Body of pancreas (tissue), 4 donors: Measurements from ENCODE around the gene FADS1. TPM values are rescaled to one million over a fixed set of nuclear protein-coding genes. Genes with fewer than 3 reads are reported as not detected.

Experiments used
- ATAC-seq: fragments of 150-250 bp; one replicate; pipeline ENCODE4 v1.9.1; 2016
- DNase-seq, 4 donors: peaks; one replicate each; pipeline ENCODE4 v3.0.0-alpha.2; 2019
- H3K27ac ChIP-seq, 4 donors: fragments of 200-600 bp; sonication (generic); 1 replicate in 3 of 4; 2 replicates in 1 of 4; pipeline versions ENCODE4 v1.5.1 to v1.6.1; 2016 to 2019; ENCODE audit warnings: mild to moderate bottlenecking in 1 of 4, mixed read lengths in 1 of 4, moderate library complexity in 1 of 4
- H3K27me3 ChIP-seq, 2 donors: fragments of 200-600 bp; sonication (generic); one replicate each; pipeline ENCODE4 v1.6.0; 2016; ENCODE audit warnings: mild to moderate bottlenecking in 1 of 2
- H3K36me3 ChIP-seq, 2 donors: fragments of 200-600 bp; sonication (generic); replicated peaks in 1 of 2; 2 replicates each; pipeline ENCODE4 v1.5.1; 2016; ENCODE audit warnings: low read depth in 2 of 2; ENCODE audit not compliant: insufficient read depth in 1 of 2
- H3K4me1 ChIP-seq: fragments of 200-600 bp; sonication (generic); one replicate; pipeline ENCODE4 v1.6.0; 2016
- H3K4me3 ChIP-seq, 2 donors: fragments of 200-600 bp; sonication (generic); 1 replicate in 1 of 2; 2 replicates in 1 of 2; pipeline ENCODE4 v1.5.1; 2016 to 2019
- H3K9me3 ChIP-seq, 3 donors: fragments of 200-600 bp; sonication (generic); 1 replicate in 2 of 3; 2 replicates in 1 of 3; pipeline ENCODE4 v1.5.1; 2016
- CTCF ChIP-seq, 7 experiments: fragments of 450-650 bp in 4 of 7; fragments of 200-600 bp in 3 of 7; sonication (generic) in 3 of 7; IDR thresholded peaks; one replicate each; pipeline ENCODE4 v1.5.1; 2016 to 2019; ENCODE audit warnings: antibody characterized with exemption in 7 of 7
- POLR2A ChIP-seq, 3 donors: fragments of 450-650 bp; IDR thresholded peaks; one replicate each; pipeline ENCODE4 v1.6.1; 2016; ENCODE audit warnings: antibody characterized with exemption in 3 of 3, mild to moderate bottlenecking in 2 of 3
- WGBS, 2 donors: methylation state at CpG; one replicate each; pipeline ENCODE4 v1.1.5; 2017; 5-methylcytosine and 5-hydroxymethylcytosine counted together
- intact Hi-C: fragments of 100-400 bp; cut with DNase I; formaldehyde crosslinking; loops from one replicate; pipeline ENCODE4 v1.15.1; 2023
- total RNA-seq, 2 donors: library from RNA; depleted of rRNA; stranded (reverse); fragments of >200 nt; gene quantifications; one replicate each; pipeline ENCODE4 v1.1.0, GENCODE V29; 2016

Gene FADS1
- total RNA-seq, 2 donors from 2014 or later: 4.6 to 7.0 TPM

DNA sequence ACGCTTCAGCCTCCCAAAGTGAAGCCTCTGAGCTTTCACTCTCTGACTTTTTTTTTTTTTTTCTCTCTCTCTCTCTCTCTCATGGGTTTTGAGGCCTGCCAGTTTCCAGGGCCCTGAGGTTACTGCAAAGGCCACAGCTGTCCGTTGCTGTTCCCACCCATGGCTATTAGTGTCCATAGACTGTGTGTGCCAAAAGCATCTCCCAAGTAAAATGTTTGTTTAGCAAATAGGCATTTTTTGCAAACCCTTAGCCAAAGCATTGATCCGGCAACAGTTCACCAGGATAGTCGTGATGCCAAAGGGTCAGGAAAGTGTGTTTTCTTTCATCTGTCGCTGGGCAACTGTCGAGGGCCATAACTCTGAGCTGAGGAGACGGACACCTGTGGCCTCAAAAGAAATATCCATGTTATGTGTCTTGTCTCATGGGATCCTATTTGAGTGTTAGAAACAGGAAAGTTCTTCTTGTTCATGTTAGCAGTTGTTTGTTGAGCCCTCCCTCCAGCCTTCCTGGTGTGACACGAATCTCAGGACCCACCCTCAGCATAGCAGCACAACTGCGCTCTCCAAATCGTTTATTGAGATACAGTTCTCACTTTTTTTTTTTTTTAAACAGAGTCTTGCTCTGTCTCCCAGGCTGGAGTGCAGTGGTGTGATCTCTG, 29.7 kb upstream of the FADS1 start:
- WGBS, 2 donors: 81 to 82% methylated on average over 10 of the region's 10 CpGs
- intact Hi-C loops: no loop called here
- no peaks in the 10 kb centered on the region for H3K9me3 ChIP-seq
- no peak overlapping the region for H3K27ac ChIP-seq
- no peak overlapping the region for H3K4me3 ChIP-seq
- H3K27me3 ChIP-seq: no peaks in the 10 kb centered on the region
- TF ChIP-seq CTCF (IDR thresholded peaks at IDR 0.05) (no peak), POLR2A (IDR thresholded peaks at IDR 0.05) (no peak)
- no peak for DNase-seq
- no peaks in the 10 kb centered on the region for H3K36me3 ChIP-seq
- ATAC-seq: no peak
- no peaks in the 10 kb centered on the region for H3K4me1 ChIP-seq

DNA sequence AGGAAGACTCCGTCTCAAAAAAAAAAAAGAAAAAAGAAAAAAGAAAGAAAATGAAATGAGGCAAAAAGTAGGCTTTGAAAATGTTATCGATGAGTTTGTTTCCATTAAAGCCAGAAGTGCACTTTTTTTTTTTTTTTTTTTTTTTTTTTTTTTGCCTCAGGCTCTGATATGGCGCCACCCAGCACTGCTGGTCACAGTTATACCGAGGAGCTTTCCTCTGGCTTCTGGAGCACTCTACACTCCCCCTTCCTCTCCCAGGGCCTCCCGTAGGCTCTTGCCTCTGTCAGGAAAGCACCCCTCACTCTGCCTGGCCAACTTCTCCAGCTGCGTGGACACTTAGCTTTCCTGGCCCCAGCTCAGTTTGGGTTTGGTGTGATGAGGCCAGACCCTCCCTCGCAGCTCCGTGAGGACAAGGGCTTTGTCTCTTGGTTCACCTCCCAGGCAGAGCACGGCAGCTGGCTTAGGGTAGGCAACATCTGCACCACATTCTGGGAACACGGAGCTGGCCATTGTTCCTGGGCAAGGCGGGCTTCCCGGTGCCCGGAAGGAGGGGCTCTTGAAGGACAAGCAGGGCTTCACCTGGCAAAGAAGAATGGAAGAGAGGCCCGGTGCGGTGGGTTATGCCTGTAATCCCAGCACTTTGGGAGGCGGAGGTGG, 28.2 kb upstream of the FADS1 start:
- Histone ChIP-seq H3K36me3 (no peaks in the 10 kb centered on the region), H3K9me3 (no peaks in the 10 kb centered on the region), H3K4me1 (no peaks in the 10 kb centered on the region), H3K27ac (no peak overlapping the region), H3K4me3 (no peak overlapping the region), H3K27me3 (no peaks in the 10 kb centered on the region)
- WGBS, 2 donors: 90% methylated on average over 14 to 16 of the region's 16 CpGs
- intact Hi-C loops: no loop called here
- TF ChIP-seq POLR2A (IDR thresholded peaks at IDR 0.05) (no peak), CTCF (IDR thresholded peaks at IDR 0.05) (no peak)
- DNase-seq: no peak
- ATAC-seq: no peak

DNA sequence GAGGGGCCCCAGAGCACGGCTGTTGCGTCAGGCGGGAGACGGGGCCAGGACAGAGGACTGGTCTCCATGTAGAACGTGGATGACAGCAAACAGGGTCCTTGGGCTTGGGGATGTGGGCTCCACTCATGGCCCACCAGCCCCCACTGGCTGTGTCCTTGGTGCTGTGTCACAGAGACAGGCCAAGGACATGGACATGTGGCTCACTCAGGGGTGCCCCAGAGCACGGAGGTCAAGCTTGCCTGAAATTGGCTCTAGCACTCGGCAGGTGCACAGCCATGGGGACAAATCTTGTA, 25.7 kb upstream of the FADS1 start:
- Histone ChIP-seq H3K36me3 (no peaks in the 10 kb centered on the region), H3K4me3 (no peak overlapping the region), H3K27ac (peak overlapping the region in 1 of 4 donors; percentile 17), H3K4me1 (no peaks in the 10 kb centered on the region), H3K9me3 (no peaks in the 10 kb centered on the region), H3K27me3 (no peaks in the 10 kb centered on the region)
- intact Hi-C loops: no loop called here
- TF ChIP-seq CTCF (IDR thresholded peaks at IDR 0.05) (no peak), POLR2A (IDR thresholded peaks at IDR 0.05) (no peak)
- ATAC-seq: no peak
- no peak for DNase-seq
- 79 to 94% methylated on average over 6 to 7 of the region's 7 CpGs for WGBS, 2 donors

GRCh38 chr11:61841636-61842527, 25.1 kb upstream of the FADS1 start:
- peak; percentile 47 for ATAC-seq
- peak in 1 of 4 donors; percentile 34 for DNase-seq
- Histone ChIP-seq H3K36me3 (no peaks in the 10 kb centered on the region), H3K27ac (peak overlapping the region in 1 of 4 donors; percentile 17), H3K27me3 (no peaks in the 10 kb centered on the region), H3K4me3 (no peak overlapping the region), H3K9me3 (no peaks in the 10 kb centered on the region), H3K4me1 (no peaks in the 10 kb centered on the region)
- 72 to 80% methylated on average over 8 to 12 of the region's 12 CpGs for WGBS, 2 donors
- TF ChIP-seq CTCF (IDR thresholded peaks at IDR 0.05): no peak
- TF ChIP-seq POLR2A (IDR thresholded peaks at IDR 0.05): no peak
- intact Hi-C loops: no loop called here
